ENCODE results near the gene ZNF207.

ZNF207 gene

DNA sequence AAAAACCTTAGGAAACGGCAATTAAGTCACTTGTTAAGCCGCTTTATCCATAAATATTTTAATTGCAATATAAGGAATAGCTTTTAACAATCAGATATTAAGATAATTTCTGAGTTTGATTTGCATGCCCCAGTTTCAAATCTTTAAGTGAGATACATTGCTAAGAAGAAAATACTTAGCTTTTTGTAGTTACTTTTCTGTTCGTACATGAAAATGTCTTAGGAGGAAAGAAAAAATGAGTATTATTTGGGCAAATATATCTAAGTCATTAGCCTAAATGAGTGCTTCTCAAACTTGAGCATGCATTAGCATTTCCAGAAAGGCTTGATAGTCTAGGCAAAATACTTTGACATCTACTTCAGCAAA is 6.4 kb downstream of the ZNF207 start:
- DNase-seq (ENCODE audit: low read depth in 1 of 2, low spot score in 1 of 2): no peak
- H3K4me3 ChIP-seq (replicated peaks; ENCODE audit: insufficient read depth, low read length): no peak overlapping the region
- TF ChIP-seq SPI1 (IDR thresholded peaks at IDR 0.05; ENCODE audit: borderline replicate concordance, low read depth): no peak
- no peak for TF ChIP-seq POLR2AphosphoS5 (IDR thresholded peaks at IDR 0.05; ENCODE audit: low read depth)
- no peak for TF ChIP-seq GABPA (IDR thresholded peaks at IDR 0.05; ENCODE audit: low read depth)
- TF ChIP-seq, protein P1, sequence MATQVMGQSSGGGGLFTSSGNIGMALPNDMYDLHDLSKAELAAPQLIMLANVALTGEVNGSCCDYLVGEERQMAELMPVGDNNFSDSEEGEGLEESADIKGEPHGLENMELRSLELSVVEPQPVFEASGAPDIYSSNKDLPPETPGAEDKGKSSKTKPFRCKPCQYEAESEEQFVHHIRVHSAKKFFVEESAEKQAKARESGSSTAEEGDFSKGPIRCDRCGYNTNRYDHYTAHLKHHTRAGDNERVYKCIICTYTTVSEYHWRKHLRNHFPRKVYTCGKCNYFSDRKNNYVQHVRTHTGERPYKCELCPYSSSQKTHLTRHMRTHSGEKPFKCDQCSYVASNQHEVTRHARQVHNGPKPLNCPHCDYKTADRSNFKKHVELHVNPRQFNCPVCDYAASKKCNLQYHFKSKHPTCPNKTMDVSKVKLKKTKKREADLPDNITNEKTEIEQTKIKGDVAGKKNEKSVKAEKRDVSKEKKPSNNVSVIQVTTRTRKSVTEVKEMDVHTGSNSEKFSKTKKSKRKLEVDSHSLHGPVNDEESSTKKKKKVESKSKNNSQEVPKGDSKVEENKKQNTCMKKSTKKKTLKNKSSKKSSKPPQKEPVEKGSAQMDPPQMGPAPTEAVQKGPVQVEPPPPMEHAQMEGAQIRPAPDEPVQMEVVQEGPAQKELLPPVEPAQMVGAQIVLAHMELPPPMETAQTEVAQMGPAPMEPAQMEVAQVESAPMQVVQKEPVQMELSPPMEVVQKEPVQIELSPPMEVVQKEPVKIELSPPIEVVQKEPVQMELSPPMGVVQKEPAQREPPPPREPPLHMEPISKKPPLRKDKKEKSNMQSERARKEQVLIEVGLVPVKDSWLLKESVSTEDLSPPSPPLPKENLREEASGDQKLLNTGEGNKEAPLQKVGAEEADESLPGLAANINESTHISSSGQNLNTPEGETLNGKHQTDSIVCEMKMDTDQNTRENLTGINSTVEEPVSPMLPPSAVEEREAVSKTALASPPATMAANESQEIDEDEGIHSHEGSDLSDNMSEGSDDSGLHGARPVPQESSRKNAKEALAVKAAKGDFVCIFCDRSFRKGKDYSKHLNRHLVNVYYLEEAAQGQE (IDR thresholded peaks at IDR 0.05; ENCODE audit: insufficient replicate concordance, low read depth): no peak
- TF ChIP-seq, protein P2, sequence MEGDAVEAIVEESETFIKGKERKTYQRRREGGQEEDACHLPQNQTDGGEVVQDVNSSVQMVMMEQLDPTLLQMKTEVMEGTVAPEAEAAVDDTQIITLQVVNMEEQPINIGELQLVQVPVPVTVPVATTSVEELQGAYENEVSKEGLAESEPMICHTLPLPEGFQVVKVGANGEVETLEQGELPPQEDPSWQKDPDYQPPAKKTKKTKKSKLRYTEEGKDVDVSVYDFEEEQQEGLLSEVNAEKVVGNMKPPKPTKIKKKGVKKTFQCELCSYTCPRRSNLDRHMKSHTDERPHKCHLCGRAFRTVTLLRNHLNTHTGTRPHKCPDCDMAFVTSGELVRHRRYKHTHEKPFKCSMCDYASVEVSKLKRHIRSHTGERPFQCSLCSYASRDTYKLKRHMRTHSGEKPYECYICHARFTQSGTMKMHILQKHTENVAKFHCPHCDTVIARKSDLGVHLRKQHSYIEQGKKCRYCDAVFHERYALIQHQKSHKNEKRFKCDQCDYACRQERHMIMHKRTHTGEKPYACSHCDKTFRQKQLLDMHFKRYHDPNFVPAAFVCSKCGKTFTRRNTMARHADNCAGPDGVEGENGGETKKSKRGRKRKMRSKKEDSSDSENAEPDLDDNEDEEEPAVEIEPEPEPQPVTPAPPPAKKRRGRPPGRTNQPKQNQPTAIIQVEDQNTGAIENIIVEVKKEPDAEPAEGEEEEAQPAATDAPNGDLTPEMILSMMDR (IDR thresholded peaks at IDR 0.05; ENCODE audit: insufficient read depth, low read length): no peak
- no peak overlapping the region for H3K27ac ChIP-seq (replicated peaks)
- no peaks in the 10 kb centered on the region for H3K27me3 ChIP-seq (ENCODE audit: insufficient read depth, poor library complexity, severe bottlenecking)

DNA sequence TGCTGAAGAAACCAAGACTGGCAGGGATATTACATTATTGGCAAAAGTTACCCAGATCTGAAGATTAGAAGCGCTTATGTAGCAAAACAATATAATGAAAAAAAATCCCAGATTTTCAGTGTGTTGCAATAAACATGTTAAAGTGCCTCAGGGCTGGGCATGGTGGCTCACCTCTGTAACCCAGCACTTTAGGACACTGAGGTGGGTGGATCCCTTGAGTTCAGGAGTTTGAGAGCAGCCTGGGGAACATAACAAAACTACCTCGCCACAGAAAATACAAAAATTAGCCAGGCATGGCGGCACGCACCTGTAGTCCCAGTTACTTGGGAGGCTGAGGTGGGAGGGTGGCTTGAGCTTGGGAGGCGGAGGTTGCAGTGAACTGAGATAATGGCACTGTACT is 6.8 kb downstream of the ZNF207 start:
- H3K27me3 ChIP-seq (ENCODE audit: insufficient read depth, poor library complexity, severe bottlenecking): no peaks in the 10 kb centered on the region
- TF ChIP-seq POLR2AphosphoS5 (IDR thresholded peaks at IDR 0.05; ENCODE audit: low read depth) (no peak), SPI1 (IDR thresholded peaks at IDR 0.05; ENCODE audit: borderline replicate concordance, low read depth) (no peak), GABPA (IDR thresholded peaks at IDR 0.05; ENCODE audit: low read depth) (no peak)
- TF ChIP-seq, protein P1 (IDR thresholded peaks at IDR 0.05; ENCODE audit: insufficient replicate concordance, low read depth): no peak
- TF ChIP-seq, protein P2 (IDR thresholded peaks at IDR 0.05; ENCODE audit: insufficient read depth, low read length): no peak
- no peak for DNase-seq (ENCODE audit: low read depth in 1 of 2, low spot score in 1 of 2)
- H3K4me3 ChIP-seq (replicated peaks; ENCODE audit: insufficient read depth, low read length): no peak overlapping the region
- no peak overlapping the region for H3K27ac ChIP-seq (replicated peaks)

DNA sequence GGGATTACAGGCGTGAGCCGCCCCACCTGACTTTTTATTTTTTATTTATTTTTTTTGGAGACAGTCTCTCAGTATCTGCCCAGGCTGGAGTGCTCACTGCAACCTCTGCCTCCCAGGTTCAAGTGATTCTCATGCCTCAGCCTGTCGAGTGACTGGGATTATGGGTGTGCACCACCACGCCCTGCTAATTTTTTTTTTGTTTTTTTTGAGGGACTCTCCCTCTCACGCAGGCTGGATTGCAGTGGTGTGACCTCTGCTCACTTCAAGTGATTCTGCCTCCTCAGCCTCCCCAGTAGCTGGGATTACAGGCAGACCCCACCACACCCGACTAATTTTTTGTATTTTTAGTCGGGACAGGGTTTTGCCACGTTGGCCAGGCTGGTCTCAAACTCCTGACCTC is 7.7 kb downstream of the ZNF207 start:
- no peak overlapping the region for H3K27ac ChIP-seq (replicated peaks)
- TF ChIP-seq POLR2AphosphoS5 (IDR thresholded peaks at IDR 0.05; ENCODE audit: low read depth) (no peak), SPI1 (IDR thresholded peaks at IDR 0.05; ENCODE audit: borderline replicate concordance, low read depth) (no peak), GABPA (IDR thresholded peaks at IDR 0.05; ENCODE audit: low read depth) (no peak)
- TF ChIP-seq, protein P1 (IDR thresholded peaks at IDR 0.05; ENCODE audit: insufficient replicate concordance, low read depth): no peak
- TF ChIP-seq, protein P2 (IDR thresholded peaks at IDR 0.05; ENCODE audit: insufficient read depth, low read length): no peak
- no peak overlapping the region for H3K4me3 ChIP-seq (replicated peaks; ENCODE audit: insufficient read depth, low read length)
- no peak for DNase-seq (ENCODE audit: low read depth in 1 of 2, low spot score in 1 of 2)
- no peaks in the 10 kb centered on the region for H3K27me3 ChIP-seq (ENCODE audit: insufficient read depth, poor library complexity, severe bottlenecking)
